ENCODE data around the gene B3GAT1.
"Not testable (repeated sequence)": the region's sequence is repeated elsewhere in the genome, so short reads cannot be mapped to it uniquely, and the experiment has no call there.

Gene B3GAT1

GRCh38 chr11:134358165-134358855 lies 53.7 kb downstream of the B3GAT1 start:
- DNase-seq (ENCODE audit: low read depth in 2 of 3, low spot score in 2 of 3): no peak

DNA sequence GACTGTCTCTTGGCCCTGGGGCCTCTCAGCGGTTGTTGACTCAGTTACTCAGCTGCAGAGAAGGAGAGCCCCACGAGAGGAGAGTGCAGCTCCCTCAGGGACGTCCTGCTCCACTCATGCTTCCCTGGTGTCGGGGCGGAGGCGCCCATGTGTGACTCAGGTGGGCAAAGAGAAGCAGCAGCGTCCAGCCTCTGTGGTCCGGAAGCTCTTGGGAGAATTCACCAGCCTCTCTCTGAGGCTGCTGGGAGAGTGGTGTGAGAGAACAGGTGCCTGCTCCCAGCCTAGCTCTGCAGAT lies 54.5 kb downstream of the B3GAT1 start:
- DNase-seq (ENCODE audit: low read depth in 2 of 3, low spot score in 2 of 3): no peak

DNA sequence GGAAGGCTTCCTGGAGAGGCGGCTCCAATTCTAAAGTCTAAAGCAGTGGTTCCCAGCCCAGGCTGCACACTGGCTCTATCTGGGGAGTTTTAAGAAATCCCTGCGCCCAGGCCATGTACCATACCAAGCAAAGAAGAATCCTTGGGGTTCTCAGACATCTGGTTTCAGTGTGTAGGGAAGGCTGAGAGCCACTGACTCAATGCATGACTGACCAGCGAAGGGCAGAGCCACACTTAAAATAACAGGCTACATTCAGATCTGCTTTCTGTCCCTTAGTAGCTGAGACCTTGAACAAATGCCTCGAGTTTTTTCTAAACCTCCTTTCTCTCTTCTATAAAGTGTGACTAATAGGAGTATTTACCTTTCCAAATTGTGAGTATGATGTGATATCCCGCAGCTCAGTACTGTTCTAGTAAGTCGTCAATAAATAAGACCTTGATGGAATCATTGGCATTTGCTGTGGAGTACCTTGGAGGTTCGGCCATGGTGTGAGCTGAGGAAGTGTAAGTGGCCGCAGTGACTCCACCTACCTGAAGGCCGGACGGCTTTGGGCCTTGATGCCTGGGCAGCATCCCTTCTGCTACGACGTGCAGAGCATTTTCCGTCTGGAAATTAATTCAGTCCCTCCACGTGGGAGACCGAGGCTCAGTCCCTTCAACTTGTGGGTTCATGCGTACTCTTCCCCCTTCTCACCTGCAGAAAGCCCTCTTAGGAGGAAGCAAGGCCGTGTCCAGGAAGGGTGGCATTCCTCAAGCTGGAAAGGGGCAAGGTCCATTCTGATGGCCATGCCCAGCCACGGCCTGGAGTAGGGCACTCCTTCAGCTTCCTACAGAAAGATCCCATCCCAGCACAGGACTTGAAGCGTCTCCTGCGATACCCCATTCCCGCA lies 55.1 kb downstream of the B3GAT1 start:
- no peak for DNase-seq (ENCODE audit: low read depth in 2 of 3, low spot score in 2 of 3)

- DNase-seq (ENCODE audit: low read depth in 2 of 3, low spot score in 2 of 3): no peak
Measured at GRCh38 chr11:134355656-134356055, 56.4 kb downstream of the B3GAT1 start.

DNA sequence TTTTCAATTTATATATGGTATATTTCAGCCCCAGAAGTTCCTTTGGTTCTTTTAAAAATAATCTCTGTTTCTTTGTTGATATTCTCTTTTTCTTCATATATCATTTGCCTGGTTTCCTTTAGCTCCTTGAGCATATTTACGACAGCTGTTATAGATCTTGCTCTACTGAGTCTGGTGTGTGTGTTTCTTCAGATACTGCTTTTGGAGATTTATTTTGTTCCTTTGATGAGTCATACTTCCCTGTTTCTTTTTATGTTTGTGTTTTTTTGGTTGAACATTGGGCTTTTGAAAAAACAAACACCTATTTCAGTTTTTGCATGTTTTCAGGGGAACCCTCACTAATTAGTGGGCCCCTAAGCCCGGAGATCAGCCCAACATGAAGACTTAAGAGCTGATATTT lies 56.9 kb downstream of the B3GAT1 start:
- no peak for DNase-seq (ENCODE audit: low read depth in 2 of 3, low spot score in 2 of 3)

GRCh38 chr11:134352111-134352510 lies 59.9 kb downstream of the B3GAT1 start:
- no peak for DNase-seq (ENCODE audit: low read depth in 2 of 3, low spot score in 2 of 3)

- DNase-seq (ENCODE audit: low read depth in 2 of 3, low spot score in 2 of 3): no peak
Measured at GRCh38 chr11:134350381-134350780, 61.7 kb downstream of the B3GAT1 start.

DNA sequence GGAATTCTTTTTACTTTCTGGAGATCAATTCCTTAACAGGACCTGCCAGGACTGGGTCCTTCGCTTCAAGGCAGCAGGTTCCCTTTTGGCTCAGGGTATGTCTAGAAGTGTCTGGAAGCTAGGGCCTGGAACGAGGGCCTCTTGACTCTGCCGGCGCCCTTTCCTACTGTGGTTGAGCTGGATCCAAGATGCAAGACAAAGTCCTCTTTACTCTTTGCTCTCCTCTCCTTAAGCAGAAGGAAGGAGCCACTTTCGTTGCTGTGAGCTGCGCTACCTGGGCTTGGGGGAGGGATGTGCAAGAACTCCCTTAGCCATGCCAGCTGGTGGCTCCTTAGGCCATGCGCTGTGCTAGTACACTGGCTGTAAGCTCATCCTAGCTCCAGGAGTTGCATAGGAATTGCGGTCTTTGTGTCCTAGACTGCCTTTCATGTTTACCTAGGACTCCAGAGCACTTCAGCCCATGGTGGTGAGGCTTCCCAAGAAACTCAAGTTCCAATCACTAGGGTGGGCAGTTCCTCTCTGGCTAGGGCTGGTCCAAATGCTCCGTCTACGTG lies 62.2 kb downstream of the B3GAT1 start:
- no peak for DNase-seq (ENCODE audit: low read depth in 2 of 3, low spot score in 2 of 3)

DNA sequence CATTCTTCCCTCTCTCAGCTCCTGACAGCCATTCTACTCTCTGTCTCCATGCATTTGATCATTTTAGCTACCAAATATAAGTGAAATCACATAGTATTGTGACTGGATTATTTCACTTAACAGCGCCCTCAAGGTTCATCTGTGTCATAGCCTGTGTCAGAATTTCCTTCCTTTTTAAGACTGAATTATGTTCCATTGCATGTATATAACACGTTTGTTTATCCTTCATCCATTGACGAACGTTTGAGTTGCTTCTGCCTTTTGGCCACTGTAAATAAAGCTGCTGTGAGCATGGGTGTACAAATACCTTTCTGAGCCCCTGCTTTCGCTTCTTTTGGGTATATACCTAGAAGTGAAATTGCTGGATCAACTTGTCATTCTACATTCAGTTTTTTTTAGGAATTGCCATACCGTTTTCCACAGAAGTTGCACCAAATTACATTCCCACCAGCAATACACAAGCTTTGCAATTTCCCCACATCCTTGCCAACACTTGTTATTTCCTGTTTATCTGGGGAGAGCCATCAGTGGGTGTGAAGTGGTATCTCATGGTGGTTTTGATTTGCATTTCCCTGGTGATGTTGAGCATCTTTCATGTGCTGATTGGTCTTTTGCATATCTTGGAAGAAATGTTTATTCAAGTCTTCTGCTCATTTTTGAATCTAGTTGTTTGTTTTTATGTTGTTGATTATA lies 62.8 kb downstream of the B3GAT1 start:
- DNase-seq (ENCODE audit: low read depth in 2 of 3, low spot score in 2 of 3): no peak

DNA sequence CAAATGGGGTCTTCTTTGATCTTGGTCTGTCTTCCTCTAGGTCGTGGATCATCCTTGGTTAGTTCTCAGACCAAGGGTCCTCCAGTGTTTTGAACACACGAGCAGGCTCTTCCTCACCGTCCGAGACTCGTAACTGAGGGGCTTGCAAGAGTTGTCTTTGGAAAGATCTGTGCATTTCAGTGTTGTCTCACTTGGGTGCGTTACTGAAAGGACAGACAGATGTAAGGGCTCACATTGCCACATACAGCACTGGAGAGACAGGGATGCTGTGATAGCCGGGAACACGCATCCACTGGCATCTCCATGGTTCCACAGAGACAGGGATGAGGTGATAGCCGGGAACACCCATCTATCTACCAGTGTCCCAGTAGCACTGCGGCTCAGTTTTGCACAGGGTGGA lies 64.6 kb downstream of the B3GAT1 start:
- no peak for DNase-seq (ENCODE audit: low read depth in 2 of 3, low spot score in 2 of 3)

DNA sequence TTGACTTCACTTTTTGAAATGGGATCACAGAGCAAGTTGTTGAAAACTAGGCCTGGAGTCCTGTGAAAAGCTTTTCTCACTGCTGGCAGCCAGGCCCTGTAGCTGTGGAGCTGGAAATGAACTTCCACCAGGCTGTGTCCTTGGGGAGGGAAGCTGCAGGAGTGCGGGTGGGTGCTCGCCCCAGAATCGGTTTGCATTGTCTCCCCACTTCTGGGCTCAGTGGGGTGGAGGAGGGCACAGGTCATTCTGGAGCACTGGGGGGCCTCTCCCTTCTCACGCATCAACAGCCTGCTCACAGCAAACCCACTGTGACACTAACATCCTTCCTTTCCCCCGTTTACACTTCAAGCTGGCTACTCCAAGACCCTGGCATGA lies 65.1 kb downstream of the B3GAT1 start:
- DNase-seq (ENCODE audit: low read depth in 2 of 3, low spot score in 2 of 3): no peak

- DNase-seq (ENCODE audit: low read depth in 2 of 3, low spot score in 2 of 3): no peak
Measured at GRCh38 chr11:134346101-134346975, 65.7 kb downstream of the B3GAT1 start.

GRCh38 chr11:134345237-134345550 lies 66.8 kb downstream of the B3GAT1 start:
- no peak for DNase-seq (ENCODE audit: low read depth in 2 of 3, low spot score in 2 of 3)

- DNase-seq (ENCODE audit: low read depth in 2 of 3, low spot score in 2 of 3): not testable (repeated sequence)
Measured at GRCh38 chr11:134344497-134345236, 67.4 kb downstream of the B3GAT1 start.

DNA sequence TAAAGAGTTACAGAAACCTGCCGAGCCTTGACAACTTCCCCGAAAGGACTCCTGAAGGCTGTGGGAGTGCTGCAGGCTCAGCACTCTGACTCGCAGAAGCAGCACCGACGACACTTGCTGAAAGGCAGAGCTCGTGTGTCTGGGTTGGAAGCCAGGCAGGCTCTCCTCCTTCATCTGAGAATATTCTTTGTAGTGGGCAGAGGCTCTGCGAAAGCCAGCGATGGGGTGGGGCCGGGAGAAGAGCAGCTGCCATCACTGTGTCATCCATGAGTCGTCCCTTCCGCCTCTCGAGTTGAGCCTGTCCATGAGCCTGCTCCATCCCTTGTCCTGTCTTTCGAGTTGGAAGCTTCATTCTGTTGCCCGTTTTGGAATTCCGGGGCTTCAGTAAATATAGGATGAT lies 68.4 kb downstream of the B3GAT1 start:
- DNase-seq (ENCODE audit: low read depth in 2 of 3, low spot score in 2 of 3): no peak

DNA sequence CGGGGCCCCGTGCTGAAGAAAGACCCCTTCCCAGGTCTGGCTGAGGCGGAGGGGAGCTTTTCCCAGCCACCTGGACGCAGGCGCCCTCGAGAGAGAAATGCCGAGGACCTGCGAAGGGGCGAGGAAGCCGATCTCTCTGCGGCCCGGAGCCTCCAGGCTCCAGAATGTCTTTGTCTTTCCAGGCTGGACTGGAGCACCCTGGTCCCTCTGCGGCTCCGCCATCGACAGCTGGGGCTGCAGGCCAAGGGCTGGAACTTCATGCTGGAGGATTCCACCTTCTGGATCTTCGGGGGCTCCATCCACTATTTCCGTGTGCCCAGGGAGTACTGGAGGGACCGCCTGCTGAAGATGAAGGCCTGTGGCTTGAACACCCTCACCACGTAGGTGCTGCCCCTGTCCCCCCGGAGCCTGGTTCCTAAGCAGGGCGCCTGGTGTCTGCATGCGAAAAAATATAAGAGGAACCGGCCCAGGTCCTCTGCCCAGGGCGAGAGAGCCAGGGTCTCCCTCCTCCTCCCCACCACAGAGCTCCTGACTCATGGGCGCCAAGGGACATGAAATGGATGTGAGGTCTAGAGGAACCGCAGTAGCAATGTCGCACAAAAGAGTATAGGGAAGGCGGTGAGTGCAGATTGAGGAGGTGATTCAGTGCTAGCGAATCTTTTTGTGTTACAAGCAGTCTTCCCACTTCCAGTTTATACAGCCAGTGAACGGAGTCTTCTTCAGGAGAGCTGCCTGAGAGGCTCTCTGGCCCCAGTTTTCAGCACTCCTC lies 69.3 kb downstream of the B3GAT1 start:
- no peak for DNase-seq (ENCODE audit: low read depth in 2 of 3, low spot score in 2 of 3)

DNA sequence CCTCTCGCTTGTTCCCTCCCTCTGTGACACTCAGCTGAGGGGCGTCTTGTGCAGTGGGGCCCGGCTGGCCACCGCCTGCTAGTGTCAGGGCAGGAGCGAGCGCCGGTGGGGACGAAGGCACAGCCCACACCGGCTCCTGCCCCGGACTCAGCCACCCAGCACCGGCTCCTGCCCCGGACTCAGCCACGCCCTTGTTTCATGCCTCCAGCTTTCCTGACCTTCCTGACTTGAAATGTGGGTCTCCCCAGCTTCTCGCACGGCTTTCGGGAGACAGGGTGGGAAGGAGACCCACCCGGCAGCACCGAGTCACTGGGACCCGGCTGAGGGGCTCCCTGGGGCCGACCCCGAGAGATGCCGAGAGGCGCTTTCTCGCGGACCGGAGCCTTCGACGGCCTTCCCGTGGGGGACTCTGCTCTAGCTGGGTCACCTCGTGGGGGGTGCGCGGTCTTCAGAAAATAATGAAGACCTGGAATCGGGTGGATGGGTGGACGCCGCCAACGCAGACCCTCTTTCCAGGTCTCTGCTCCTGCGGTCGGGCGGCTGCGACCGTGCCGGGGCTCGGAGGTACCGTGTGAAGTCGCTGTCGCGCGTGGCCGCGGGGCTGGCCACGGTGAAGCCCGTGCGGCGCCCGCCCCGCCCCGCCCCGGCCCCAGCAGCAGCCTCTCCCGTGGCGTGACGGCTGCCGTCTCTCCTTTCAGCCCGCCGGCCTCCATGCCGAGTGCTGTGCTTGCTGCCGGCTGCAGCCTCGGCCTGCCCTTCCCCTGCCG lies 70.1 kb downstream of the B3GAT1 start:
- no peak for DNase-seq (ENCODE audit: low read depth in 2 of 3, low spot score in 2 of 3)

DNA sequence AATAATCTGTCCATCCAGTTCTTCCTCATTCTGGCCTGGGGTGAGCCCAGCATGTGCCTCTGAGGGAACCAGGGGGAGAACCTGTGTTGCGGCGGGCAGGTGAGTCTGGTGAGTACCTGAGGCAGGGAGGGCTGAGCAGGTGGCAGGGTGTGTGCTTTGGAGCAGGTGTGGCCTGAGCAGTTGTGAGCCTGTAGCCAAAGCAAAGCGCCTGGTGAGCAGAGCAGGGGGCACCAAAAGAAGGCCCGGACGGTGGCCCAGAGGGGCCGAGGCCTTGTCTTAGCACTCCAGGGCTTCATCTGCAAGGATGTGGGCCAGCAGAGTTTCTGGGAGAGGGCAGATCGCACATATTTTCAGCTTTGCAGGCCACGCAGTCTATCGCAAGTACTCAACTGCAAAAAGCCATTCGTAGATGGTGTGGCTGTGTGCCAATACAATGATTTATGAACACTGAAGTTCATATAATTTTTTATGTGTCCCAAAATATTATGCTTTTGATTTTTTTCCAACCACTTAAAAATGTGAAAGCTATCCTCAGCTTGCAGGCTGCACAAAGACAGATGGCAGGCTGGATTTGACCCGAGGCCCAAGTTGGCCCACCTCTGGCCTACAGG lies 71.6 kb downstream of the B3GAT1 start:
- DNase-seq (ENCODE audit: low read depth in 2 of 3, low spot score in 2 of 3): no peak

All from activated CD8-positive, alpha-beta memory T cell treated with anti-CD3 and anti-CD28 coated beads for 48 hours (primary cell).